Stimulated activated CD8-positive, alpha-beta memory T cell treated with anti-CD3 and anti-CD28 coated beads, Interleukin-15, amount 100 ng/mL, for 4 hours (primary cell): Measurements from ENCODE around the gene GPR137B.
A peak's percentile ranks its signal among the peaks of the same experiment; 100 is the strongest.

Experiments
- DNase-seq, 2 donors: peaks; one replicate each; pipeline ENCODE4 v3.0.0-alpha.2; 2020; ENCODE audit warnings: low read depth in 2 of 2

GPR137B gene, protein sequence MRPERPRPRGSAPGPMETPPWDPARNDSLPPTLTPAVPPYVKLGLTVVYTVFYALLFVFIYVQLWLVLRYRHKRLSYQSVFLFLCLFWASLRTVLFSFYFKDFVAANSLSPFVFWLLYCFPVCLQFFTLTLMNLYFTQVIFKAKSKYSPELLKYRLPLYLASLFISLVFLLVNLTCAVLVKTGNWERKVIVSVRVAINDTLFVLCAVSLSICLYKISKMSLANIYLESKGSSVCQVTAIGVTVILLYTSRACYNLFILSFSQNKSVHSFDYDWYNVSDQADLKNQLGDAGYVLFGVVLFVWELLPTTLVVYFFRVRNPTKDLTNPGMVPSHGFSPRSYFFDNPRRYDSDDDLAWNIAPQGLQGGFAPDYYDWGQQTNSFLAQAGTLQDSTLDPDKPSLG

DNA sequence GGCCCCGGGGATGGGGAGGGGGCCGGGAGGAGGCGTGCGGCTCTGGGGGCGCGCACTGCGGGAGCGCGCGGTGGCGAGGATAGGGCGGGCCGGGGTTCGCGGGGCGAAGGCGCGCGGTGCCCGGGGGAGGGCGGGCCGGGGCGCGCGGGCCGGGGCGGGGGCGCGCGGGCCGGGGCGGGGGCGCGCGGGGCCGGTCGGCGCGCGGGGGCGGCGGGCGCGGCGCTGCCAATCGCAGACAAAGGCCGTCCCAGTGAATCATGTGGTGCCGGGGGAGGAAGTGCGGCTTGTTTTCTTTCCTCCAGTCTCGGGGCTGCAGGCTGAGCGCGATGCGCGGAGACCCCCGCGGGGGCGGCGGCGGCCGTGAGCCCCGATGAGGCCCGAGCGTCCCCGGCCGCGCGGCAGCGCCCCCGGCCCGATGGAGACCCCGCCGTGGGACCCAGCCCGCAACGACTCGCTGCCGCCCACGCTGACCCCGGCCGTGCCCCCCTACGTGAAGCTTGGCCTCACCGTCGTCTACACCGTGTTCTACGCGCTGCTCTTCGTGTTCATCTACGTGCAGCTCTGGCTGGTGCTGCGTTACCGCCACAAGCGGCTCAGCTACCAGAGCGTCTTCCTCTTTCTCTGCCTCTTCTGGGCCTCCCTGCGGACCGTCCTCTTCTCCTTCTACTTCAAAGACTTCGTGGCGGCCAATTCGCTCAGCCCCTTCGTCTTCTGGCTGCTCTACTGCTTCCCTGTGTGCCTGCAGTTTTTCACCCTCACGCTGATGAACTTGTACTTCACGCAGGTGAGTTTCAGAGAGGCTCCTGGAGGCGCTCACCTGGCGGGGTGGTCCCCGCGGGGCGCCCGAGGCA is at the start of gene GPR137B:
Gene GPR137B (plus strand): TSS at position 287 of the 851 bp plus-strand sequence. CDS start 84 bp downstream, at position 371.
- DNase-seq, result peak; percentile 50 to 51

DNA sequence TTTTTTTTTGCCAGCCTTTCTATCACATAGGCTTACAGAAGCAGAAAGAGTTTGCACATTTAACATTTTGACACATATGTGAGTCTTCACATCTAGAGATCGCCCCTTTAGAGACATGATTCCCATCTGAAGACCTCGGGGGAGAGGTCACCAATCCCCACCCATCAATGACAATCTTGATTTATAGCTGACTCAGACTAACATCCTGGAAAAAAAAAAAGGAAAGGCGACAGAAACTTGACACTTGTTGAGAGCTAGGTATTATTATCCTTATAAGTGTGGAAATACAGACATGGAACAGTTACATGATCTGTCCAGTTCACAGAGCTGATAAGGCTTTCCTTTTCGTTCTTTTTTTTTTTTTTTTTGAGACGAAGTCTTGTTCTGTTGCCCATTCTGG is 49.4 kb upstream of the GPR137B start:
- DNase-seq, result no peak

DNA sequence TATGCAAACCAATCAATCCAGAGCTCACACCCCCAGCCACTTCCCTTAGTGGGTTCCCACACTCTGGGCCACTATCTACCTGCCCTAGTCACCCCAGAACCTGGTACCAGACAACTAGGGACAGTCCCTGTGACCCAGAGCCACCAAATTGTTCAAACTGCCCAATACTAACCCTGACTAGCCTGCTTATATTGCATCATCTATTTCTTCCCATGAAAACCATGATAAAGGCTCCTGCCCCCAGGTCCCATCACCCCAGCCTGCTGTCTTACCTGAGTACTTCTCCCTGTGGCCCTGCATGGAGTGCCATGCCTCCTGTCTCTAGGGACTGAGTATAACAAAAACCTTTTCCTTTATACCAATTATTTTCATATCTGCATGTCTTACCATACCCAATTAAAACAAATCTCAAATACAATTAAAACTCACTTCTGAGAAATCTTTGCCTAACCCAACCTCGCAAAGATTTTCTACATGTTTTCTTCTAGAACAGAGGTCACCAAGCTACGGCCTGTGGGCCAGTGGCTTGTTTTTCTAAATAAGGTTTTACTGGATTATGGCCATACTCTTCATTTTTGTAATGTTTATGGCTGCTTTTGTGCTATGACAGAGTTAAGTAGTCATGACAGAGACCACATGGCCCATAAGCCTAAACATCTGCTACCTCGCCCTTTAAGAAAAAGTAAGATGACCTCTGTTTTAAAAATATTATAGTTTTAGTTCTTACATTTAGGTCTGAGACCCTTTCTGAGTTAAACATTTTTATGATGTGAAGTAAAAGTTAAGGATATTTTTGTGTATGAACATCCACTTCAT is 46.4 kb upstream of the GPR137B start:
- DNase-seq, result no peak

DNA sequence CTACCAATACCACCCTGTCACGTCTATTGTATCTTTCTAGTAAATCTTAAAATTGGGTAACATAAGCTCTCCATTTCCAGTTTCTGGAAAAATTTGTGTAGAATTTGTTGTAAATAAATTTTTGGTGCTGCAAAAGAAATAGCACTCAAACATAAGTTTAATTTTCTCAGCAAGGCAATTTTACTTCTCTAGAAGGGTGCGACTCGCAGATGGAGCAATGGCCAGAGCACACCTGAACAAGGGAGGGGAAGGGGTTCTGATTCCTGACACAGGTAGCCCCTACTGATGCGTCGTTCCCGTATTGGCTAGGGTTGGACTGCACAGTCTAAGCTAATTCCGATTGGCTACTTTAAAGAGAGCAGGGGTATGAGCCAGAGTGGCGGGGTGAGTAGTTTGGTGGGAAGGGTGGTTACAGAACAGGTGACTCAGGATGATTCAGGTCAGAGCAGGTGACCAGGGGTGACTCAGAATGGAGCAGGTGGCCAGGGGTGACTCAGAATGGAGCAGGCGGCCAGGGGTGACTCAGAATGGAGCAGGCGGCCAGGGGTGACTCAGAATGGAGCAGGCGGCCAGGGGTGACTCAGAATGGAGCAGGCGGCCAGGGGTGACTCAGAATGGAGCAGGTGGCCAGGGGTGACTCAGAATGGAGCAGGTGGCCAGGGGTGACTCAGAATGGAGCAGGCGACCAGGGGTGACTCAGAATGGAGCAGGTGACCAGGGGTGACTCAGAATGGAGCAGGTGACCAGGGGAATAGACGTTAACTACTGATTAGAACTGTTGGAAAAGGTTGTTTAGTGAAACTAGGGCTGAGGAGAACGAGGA is 45.5 kb upstream of the GPR137B start:
- DNase-seq, result peak; percentile 72 to 79

DNA sequence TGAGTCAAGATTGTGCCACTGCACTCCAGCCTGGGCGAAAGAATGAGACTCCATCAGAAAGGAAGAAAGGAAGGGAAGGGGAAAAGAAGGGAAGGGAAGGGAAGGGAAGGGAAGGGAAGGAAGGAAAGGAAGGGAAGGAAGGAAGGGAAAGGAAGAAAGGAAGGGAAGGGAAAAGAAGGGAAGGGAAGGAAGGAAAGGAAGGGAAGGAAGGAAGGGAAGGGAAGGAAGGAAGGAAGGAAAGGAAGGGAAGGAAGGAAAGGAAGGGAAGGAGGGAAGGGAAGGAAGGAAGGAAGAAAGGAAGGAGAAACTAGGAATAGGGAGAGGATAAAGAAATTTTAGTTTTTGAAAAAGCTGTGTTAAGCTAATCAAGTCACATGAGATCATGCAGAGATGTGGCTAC is 44.1 kb upstream of the GPR137B start:
- DNase-seq, result no peak

DNA sequence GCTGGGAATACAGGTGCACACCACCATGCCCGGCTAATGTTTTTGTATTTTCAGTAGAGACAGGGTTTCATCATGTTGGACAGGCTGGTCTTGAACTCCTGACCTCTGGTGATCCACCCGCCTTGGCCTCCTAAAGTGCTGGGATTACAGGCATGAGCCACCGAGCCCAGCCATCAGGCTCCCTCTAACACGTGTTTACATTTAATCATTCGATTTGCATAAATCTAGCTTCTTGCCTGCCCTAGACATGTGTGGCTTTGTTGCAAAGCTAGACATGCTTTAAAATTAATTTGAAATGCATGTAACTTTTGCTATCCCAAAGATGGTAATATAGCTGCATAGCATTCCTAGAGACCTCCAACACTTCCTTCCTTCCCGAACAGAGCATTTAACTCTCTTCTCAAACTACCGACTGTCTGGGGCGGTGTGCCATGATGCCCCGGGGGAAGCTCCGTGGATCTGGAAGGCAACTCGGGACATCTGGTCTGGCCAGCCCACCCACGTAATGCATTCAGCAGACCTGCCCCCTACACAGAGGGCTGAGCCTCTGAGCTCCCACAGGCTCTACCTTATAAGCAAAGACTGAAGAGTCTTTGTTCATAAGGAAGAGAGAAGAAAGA is 42.9 kb upstream of the GPR137B start:
- DNase-seq, result no peak

DNA sequence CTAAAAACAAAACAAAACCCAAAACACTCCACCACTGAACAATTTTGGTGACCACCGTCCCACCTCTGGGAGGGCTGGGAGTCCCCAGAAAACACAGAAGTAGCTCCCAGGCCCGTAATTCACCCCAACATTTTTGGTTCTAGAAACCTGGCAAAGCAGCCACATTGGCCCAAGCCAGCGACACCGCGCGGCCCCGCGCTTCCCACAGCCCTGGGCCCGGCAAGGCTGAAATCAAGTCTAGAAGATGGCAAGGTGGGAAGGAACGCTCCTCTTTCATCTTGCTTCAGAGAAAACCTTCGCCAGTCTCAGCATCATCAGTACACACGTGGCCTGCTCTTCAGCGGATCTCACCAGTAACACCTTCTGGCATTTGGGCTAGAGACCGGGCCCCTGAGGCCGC is 41.5 kb upstream of the GPR137B start:
- no peak for DNase-seq

DNA sequence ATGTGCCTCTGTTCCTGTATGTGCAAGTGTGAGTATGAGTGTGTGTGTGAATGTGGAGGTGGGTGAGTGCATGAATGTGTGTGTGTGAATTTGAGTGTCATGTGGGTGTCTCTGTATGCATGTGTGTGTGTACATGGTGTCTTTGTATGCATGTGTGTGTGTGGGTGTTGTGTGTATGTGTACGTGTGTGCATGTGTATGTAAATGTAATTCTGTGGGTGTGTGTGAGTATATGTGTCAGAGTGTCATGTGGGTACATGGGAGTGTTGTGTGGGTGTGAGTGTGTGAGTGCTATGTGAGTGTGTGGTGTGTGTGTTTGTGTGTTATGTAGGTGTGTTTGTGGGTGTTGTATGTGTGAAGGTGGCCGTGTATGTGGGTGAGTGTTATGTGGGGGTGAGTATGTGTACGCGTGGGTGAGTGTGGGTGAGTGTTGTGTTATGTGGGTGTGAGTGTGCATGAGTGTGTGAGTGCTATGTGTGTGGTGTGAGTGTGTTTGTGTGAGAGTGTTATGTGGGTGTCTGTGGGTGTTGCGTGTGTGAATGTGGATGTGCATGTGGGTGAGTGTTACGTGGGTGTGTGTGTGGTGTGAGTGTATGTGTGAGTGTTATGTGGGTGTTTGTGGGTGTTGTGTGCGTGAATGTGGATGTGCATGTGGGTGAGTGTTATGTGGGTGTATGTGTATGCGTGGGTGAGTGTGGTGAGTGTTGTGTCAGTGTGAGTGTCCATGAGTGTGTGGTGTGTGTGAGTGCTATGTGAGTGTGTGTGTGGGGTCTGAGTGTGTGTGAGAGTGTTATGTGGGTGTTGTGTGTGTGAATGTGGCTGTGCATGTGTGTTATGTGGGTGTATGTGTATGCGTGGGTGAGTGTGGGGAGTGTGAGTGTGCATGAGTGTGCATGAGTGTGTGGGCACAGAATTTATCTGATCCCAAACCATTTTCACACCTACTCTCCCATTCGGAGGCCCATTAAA is 40.8 kb upstream of the GPR137B start:
- DNase-seq, result no peak

DNA sequence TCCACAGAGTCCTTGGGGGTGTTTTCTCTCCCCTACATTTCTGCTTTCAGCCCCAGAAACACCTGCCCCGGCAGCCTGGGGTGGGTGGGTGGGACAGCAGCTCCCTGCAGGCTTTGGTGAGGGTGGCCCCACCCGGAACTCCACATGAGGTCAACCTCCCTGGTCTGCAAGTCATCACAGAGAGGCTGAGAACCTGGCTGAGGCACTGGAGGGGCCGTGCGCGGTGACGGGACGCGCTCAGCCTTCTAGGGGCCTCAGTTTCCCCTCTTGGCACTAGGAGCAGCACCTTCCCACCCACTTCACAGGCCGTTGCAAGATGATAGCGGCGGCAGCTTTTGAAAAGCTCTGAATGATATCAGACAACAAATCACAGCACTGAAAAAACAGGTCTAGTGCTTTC is 39.7 kb upstream of the GPR137B start:
- no peak for DNase-seq

DNA sequence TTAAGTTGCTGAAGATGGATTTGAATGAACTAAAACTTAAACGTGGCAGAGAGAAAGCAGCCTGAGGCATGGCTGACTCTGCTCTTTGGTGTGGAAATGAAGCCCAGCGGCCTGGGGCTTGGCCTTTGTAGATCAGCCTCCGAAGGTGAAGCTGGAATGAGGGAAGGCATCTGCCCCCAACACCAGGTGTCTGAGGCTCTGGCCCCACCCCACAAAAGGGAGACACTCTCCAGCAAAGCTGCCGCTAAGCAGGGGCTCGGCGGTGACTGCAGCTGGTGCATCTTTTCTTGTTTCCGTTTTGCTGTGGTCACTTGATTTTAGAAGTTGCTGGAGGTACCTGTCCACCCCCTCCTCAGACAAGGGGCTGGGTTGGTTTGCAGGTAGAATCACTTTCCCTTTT is 39.3 kb upstream of the GPR137B start:
- no peak for DNase-seq

DNA sequence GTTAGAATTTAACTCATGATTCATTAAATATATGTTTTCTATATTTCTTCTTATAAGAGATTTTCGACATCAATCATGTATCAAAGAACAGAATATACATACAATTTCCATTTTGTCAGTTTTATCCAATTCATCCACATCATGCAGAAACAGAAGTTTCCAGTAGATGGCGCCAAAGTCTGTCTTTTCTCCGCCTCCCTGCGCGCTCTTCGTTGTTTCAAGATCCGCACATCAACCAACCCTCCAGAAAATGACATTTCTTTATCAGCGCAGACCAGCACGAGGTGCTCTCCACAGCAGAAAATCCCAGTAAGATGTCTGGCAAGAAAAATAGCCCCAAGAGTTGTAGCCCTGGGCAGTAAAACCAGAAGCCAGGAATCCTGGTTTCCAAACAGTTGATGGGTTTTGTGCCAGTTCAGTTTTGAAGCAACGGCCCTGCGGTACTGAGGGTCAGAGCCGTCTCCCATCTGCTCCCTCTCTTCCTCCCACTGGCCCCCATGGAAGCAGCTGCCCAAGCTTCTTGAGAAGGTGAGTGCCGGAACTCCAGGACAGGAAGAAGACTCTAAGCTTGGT is 38.6 kb upstream of the GPR137B start:
- DNase-seq, result peak in 1 of 2 donors; percentile 13

DNA sequence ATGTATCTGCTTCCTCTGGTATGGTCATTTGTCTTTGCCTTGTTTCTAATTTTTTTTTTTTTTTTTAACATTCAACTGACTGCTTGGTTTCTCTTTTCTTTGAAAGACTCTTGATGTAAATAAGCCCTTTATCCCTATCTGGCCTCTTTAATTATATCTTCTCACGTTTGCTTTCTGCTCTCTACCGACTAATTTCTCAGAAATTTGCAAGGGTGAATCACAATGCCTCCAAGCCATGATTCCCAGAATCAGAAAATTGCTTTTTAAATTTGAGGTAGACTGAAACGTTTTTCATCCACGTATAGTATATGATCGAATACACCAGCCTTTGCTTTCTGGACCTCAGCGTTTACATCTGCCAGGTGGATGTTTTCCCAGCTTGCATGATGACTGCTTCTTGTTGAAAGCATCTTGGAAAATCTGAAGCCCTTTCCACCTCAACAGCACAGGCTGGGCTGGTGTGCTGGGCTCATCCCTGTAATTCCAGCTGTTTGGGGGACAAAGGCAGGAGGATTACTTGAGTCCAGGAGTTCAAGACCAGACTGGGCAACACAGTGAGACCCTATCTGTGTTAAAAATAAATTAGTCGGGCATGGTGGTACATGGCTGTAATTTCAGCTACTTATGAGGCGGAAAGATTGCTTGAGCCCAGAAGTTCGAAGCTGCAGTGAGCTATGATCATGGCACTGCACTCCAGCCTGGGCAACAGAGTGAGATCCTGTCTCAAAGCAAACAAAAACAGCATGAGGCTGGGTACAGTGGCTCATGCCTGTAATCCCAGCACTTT is 35.0 kb upstream of the GPR137B start:
- no peak for DNase-seq

DNA sequence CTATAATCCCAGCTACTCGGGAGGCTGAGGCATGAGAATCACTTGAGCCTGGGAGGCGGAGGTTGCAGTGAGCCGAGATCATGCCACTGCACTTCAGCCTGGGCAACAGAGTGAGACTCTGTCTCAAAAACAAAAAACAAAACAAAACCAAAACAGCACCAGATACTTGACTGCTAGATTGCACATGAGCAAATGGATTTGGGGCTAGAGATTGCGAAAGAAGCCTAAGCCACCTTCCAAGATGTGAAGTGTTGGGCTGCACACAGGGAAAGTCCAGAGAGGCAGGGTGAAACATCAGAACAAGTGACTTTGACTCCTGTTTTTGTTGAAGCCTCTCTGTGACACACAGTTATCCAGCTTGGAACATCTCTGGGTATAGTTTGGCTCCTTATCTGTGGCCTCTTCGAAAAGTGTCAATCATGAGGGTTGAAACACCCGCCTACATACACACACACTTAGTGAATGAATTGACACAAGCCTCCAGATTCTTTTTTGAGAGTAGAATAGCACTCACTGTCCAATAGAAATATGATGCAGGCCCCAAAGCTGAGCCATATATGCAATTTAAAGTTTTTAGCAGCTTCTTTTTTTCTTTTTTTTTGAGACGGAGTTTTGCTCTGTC is 34.2 kb upstream of the GPR137B start:
- DNase-seq, result no peak

DNA sequence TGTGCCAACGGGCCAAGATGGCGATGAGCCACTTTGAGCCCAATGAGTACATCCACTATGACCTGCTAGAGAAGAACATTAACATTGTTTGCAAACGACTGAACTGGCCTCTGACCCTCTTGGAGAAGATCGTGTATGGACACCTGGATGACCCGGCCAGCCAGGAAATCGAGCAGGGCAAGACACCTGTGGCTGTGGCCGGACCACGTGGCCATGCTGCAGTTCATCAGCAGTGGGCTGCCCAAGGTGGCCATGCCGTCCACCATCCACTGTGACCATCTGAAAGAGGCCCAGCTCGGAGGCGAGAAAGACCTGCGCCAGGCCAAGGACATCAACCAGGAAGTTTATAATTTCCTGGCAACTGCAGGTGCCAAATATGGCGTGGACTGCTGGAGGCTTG is 32.2 kb upstream of the GPR137B start:
- DNase-seq, result no peak

DNA sequence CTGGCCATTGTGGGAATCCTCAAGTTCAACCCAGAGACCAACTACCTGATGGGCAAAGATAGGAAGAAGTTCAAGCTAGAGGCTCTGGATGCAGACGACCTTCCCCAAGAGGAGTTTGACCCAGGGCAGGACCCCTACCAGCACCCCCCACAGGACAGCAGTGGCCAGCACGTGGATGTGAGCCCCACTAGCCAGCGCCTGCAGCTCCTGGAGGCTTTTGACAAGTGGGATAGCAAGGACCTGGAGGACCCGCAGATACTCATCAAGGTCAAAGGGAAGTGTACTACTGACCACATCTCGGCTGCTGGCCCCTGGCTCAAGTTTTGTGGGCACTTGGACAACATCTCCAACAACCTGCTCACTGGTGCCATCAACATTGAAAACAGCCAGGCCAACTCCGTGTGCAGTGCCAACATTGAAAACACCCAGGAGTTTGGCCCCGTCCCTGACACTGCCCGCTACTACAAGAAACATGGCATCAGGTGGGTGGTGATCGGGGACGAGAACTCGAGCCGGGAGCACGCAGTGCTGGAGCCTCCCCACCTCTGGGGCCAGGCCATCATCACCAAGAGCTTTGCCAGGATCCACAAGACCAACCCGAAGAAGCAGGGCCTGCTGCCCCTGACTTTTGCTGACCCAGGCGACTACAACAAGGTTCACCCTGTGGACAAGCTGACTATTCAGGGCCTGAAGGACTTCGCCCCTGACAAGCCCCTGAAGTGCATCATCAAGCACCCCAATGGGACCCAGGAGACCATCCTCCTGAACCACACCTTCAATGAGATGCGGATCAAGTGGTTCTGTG is 30.6 kb upstream of the GPR137B start:
- DNase-seq, result no peak

DNA sequence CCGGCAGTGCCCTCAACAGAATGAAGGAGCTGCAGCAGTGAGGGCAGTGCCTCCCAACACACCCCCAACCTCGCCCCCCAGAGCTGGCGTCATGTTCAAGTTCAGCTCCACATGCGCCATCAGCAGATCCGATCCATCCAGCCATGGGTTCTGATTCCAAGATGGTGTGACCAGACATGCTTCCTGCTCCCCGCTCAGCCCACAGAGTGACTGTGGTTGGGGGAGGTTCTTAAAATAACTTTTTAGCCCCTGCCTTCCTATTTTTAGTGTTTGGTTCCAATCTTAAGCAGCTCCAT is 30.1 kb upstream of the GPR137B start:
- no peak for DNase-seq

DNA sequence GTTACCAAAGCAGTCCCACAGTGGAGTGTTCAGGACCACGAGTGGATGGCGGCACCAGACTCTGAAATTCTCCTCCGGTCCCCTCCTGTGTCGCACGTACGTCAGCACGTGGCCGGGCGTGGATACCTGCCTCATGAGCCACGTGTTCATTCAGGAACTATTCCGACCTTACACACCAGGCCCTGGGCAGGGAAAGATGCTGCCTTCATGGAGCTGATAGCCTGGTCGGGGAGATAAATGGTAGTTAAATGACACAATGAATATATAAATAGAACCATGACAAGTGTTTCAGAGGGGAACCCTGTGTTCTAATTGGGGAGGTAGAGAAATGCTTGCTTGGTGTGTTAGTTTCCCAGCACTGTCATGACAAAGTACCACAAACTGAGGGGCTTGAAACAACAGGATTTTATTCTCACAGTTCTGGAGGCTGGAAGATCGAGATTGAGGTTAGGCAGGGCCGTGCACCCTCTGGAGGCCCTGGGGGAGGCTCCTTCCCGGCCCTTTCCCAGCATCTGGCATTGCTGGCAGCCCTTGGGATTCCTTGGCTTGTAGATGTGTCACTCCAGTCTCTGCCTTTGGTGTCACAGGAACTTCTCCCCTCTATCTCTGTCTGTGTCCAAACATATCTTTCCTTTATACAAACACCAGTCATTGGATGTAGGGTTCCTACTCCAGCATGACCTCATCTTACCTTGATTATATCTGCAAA is 28.9 kb upstream of the GPR137B start:
- no peak for DNase-seq
